HepG2 (cell line): ENCODE measurements around the gene ADAMTSL3.

ENCODE experiments used
- BRF2 ChIP-seq: sonication (generic); formaldehyde crosslinking; IDR thresholded peaks from 2 replicates; pipeline ENCODE4 v1.8.1; 2022; ENCODE audit warnings: mild to moderate bottlenecking, missing genetic modification reagents
- CCAR2 ChIP-seq: fragments of 200-400 bp; formaldehyde crosslinking; optimal IDR thresholded peaks from 2 replicates; pipeline ENCODE3; 2018; ENCODE audit warnings: low read depth, mild to moderate bottlenecking, low read length, moderate library complexity
- TEAD3 ChIP-seq: optimal IDR thresholded peaks from 2 replicates; pipeline ENCODE3; 2016; ENCODE audit warnings: borderline replicate concordance
- ZBTB38 ChIP-seq: sonication (generic); formaldehyde crosslinking; IDR thresholded peaks from 2 replicates; pipeline ENCODE4 v1.5.1; 2020; ENCODE audit warnings: mild to moderate bottlenecking, missing genetic modification reagents
- ZNF234 ChIP-seq: sonication (generic); formaldehyde crosslinking; conservative IDR thresholded peaks from 2 replicates; pipeline ENCODE4 v1.5.1; 2020; ENCODE audit warnings: mild to moderate bottlenecking, missing genetic modification reagents

- TF ChIP-seq ZNF234 (no peak), ZBTB38 (CRISPR knock-in tag) (no peak), TEAD3 (CRISPR knock-in tag) (no peak), BRF2 (CRISPR knock-in tag) (no peak), CCAR2 (no peak)
Observed at GRCh38 chr15:83871808-83872559, 218.1 kb downstream of the ADAMTSL3 start.
